AG08395 (cell line): Measurements from ENCODE around the gene PHOSPHO1.
"Not testable (repeated sequence)": the region's sequence is repeated elsewhere in the genome, so short reads cannot be mapped to it uniquely, and the experiment has no call there.

Source experiments
- DNase-seq: peaks from one replicate; pipeline ENCODE4 v3.0.0; 2012; ENCODE audit warnings: mixed read lengths, low spot score

PHOSPHO1 gene

GRCh38 chr17:49230636-49231562, at the start of gene PHOSPHO1:
TSS of gene PHOSPHO1 (minus strand) at chr17:49230787. CDS start at chr17:49226691, 4,096 bp downstream.
- DNase-seq = peak; percentile 97

GRCh38 chr17:49280061-49280460, 49.5 kb upstream of the PHOSPHO1 start:
- DNase-seq = no peak

- peak; percentile 25 for DNase-seq
Measured at GRCh38 chr17:49279263-49280015, 48.9 kb upstream of the PHOSPHO1 start.

- no peak for DNase-seq
Measured at GRCh38 chr17:49278076-49278475, 47.5 kb upstream of the PHOSPHO1 start.

GRCh38 chr17:49277638-49278037, 47.1 kb upstream of the PHOSPHO1 start:
- no peak for DNase-seq

GRCh38 chr17:49275981-49276380, 45.4 kb upstream of the PHOSPHO1 start:
- not testable (repeated sequence) for DNase-seq

- DNase-seq = no peak
Measured at GRCh38 chr17:49269356-49269755, 38.8 kb upstream of the PHOSPHO1 start.

GRCh38 chr17:49267912-49268311, 37.3 kb upstream of the PHOSPHO1 start:
- DNase-seq = no peak

- DNase-seq = no peak
Measured at GRCh38 chr17:49266233-49266632, 35.6 kb upstream of the PHOSPHO1 start.

GRCh38 chr17:49261540-49261939, 31.0 kb upstream of the PHOSPHO1 start:
- not testable (repeated sequence) for DNase-seq

- no peak for DNase-seq
Measured at GRCh38 chr17:49260817-49261291, 30.3 kb upstream of the PHOSPHO1 start.

GRCh38 chr17:49260011-49260816, 29.6 kb upstream of the PHOSPHO1 start:
- peak; percentile 86 for DNase-seq

- DNase-seq = no peak
Measured at GRCh38 chr17:49259663-49260010, 29.1 kb upstream of the PHOSPHO1 start.

GRCh38 chr17:49258394-49258793, 27.8 kb upstream of the PHOSPHO1 start:
- DNase-seq = no peak

- no peak for DNase-seq
Measured at GRCh38 chr17:49255125-49255524, 24.5 kb upstream of the PHOSPHO1 start.

GRCh38 chr17:49254066-49254465, 23.5 kb upstream of the PHOSPHO1 start:
- DNase-seq = no peak

GRCh38 chr17:49252148-49252695, 21.6 kb upstream of the PHOSPHO1 start:
- no peak for DNase-seq

GRCh38 chr17:49249890-49250522, 19.4 kb upstream of the PHOSPHO1 start:
- no peak for DNase-seq

GRCh38 chr17:49249292-49249794, 18.8 kb upstream of the PHOSPHO1 start:
- DNase-seq = peak; percentile 65

- no peak for DNase-seq
Measured at GRCh38 chr17:49247944-49248343, 17.4 kb upstream of the PHOSPHO1 start.

GRCh38 chr17:49244839-49245238, 14.3 kb upstream of the PHOSPHO1 start:
- no peak for DNase-seq
